Mesenteric fat pad (tissue), 1 donor: Measurements from ENCODE around the gene PPP1R16B. TPM values are rescaled to one million over a fixed set of nuclear protein-coding genes. Genes with fewer than 3 reads are reported as not detected.
A peak's percentile ranks its signal among the peaks of the same experiment; 100 is the strongest.

Source experiments
- DNase-seq: peaks from one replicate; pipeline ENCODE4 v3.0.0-alpha.2; 2020; ENCODE audit warnings: low spot score
- total RNA-seq: library from RNA; stranded (reverse); fragmentation: NEBNext Ultra II Directional; extraction: Animal tissue kit (Norgen Biotek cat#: 25700); gene quantifications from one replicate; pipeline ENCODE4 v1.2.1, GENCODE V29; 2021
- donor health status: DM: yes; HTN: yes; CAD: no.

PPP1R16B gene
- total RNA-seq, 1 donor from 2014 or later: 24.3 TPM

DNA sequence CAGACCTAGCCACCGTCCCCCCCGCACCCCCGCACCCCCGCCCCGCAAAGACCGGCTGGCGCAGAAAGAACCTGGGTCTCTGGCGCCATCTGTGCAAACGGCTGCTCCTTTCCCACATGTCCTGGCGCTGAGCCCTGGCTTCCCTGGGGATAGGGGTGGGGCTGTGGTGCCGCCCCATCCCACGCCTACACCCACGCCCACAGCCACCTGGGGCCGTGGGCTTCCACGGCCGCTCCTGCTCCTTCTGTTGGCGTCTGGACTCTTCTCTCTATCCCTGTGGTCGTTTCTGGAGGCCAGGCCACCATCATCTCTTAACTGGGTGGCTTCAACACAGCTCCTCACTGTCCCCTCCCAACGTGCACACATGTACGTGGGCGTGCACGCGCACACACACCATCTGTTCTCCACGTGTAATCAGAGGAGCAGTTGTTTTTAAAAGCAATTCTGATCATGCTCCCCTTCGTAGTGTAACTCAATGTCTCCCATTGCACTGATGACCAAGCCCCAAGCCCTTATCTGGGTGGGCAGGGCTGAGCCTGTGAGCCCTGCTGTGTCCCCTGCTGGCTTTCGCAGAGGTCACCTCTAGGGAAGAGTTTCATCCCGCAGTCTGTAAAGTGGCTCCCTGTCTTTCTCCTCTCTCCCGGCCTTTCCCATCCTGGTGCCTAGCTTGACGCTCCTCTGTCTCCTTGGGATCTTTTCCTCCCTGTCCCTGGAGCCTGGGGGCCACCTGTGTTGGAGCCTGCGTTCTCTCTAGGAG, 88.8 kb downstream of the PPP1R16B start:
- DNase-seq: no peak

DNA sequence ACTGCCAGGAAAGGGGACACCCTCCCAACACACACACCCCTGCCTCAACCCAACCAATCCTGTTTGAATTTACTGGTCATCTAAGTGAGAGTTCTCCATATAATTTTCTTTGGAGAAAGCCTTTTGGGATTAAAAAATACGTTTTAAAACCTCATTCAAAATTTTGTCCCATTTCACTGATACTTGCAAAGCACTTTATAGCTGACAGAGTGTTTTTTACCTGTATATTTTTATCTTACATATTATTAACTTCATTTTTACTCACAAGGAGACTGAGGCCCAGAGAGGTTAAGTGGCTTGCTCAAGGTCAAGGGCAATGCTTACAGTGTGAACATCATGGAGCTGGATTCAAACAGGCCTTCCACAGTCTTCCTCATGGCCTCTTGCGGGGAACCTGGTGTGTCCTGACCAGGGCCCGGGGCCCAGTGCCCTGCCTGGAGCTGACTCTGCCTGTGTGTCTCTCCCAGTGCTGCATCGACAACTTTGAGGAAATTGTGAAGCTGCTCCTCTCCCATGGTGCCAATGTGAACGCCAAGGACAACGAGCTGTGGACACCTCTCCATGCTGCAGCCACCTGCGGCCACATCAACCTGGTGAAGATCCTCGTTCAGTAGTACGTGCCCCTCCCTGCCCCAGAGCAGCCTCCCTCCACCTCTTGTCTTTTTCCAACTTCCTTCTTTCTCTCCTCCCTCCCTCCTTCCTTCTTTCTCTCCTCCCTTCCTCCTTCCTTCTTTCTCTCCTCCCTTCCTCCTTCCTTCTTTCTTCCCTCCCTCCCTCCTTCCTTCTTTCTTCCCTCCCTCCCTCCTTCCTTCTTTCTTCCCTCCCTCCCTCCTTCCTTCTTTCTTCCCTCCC, 89.8 kb downstream of the PPP1R16B start:
- no peak for DNase-seq

DNA sequence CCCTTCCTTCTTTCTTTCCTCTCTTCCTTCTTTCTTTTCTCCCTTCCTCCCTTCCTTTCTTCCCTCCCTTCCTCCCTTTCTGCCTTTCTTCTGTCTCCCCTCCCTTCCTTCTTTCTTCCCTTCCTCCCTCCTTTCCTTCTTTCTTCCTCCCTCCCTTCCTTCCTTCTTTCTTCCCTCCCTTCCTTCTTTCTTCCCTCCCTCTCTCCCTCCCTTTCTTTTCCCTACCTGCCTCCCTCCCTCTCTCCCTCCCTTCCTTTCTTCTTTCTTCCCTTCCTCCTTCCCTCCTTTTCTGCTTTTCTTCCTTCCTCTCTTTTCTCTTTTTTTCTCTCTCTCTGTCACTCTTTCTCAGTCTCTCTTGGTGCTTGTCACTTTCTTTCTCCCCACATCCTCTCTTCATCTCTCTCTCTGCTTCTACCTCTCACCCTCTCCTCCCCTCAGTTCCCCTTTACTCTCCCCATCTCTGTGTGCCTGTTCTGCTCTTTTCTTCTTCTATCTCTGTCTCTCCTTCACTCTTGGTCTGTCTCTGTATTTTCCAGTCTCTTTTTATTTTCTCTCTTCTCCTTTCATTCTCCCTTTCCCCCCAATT, 90.6 kb downstream of the PPP1R16B start:
- no peak for DNase-seq

DNA sequence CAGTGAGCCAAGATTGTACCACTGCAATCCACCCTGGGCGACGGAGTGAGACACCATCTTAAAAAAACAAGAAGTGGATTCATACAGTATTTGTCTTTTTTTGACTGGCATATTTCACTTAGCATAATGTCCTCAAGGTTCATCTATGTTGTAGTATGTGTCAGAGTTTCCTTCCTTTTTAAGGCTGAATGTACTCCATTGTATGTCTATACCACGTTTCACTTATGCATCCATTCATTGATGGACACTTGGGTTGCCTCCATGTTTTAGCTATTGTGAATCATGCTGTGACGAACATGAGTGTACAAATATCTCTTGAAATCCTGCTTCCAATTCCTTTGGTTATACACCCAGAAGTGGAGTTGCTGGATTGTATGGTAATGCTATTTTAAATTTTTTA, 91.8 kb downstream of the PPP1R16B start:
- no peak for DNase-seq

DNA sequence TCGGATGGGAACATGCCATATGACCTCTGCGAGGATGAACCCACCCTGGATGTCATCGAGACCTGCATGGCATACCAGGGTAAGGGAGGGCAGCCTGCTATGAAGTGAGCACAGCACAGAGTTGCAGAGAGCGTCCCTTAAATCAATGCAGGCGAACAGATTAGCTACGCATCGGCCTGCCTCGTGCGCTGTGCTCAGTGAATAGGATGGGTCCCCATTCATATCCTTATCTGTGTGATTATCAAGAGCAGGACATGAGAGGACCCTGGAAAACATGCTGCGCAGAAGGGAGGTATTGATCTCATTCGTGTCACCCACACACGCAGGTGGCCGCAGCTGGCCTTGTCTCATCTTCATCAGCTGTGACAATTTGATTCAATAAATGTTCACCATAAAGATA, 95.1 kb downstream of the PPP1R16B start:
- DNase-seq: no peak

DNA sequence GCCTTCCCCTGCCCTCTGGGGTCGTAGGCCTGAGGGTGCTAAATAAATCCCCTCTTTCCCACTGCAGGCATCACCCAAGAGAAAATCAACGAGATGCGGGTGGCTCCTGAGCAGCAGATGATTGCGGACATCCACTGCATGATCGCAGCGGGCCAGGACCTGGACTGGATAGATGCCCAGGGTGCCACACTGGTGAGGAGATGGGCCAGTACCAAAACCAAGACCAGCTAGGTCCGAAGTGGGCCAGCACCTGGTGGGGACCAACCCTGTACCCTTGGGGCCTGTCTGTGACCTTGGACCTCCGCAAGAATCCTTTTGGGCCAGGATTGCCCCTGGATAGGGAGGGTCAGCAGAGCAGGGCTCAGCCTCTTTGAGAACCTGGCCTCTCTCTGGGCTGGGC, 97.1 kb downstream of the PPP1R16B start:
- no peak for DNase-seq

GRCh38 chr20:38903335-38903734, 97.8 kb downstream of the PPP1R16B start:
- DNase-seq: no peak

DNA sequence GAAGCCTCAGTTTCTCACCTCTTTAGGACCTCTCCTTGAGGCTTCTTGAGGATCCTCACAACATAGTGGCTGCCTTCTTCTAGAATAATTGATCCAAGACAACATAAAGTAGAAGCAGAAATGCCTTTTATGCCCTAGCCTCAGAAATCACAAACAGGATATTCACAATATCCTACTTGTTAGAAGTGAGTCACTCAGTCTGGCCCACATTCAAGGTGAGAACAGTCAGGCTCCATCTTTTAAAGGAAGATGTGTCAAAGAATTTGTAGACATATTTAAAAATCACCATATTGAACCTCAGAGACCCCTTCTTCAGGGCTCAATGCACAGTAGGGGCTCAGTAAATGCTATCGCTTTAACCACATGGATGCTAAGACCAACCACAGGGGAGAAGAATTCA, 99.9 kb downstream of the PPP1R16B start:
- DNase-seq: no peak

GRCh38 chr20:38907918-38908677, 102.6 kb downstream of the PPP1R16B start:
- DNase-seq: no peak

GRCh38 chr20:38915355-38915754, 109.9 kb downstream of the PPP1R16B start:
- no peak for DNase-seq

DNA sequence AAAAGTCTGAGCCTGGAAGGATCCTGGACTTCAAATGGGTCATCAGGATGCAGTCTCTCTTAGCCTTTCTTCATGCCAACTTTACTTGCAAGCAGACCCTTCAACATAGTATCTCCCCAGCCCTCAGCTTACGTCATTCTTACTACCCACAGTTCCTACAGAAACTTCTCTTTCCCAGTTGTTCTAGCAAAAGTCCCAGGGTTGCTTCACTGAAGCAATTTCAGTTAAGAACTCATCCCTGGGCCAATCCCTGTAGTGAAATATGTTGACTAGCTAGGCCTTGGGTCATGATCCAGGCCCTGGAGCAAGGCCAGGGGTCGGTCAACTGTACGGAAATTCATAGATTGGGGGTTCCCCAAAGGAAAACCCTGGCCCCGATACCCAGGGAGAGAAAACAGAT, 112.2 kb downstream of the PPP1R16B start:
- DNase-seq: no peak

GRCh38 chr20:38918172-38918571, 112.7 kb downstream of the PPP1R16B start:
- no peak for DNase-seq

GRCh38 chr20:38919683-38920082, 114.2 kb downstream of the PPP1R16B start:
- no peak for DNase-seq

GRCh38 chr20:38920411-38920810, 114.9 kb downstream of the PPP1R16B start:
- DNase-seq: no peak

GRCh38 chr20:38920851-38921250, 115.4 kb downstream of the PPP1R16B start:
- DNase-seq: no peak

GRCh38 chr20:38924718-38925117, 119.2 kb downstream of the PPP1R16B start:
- no peak for DNase-seq

DNA sequence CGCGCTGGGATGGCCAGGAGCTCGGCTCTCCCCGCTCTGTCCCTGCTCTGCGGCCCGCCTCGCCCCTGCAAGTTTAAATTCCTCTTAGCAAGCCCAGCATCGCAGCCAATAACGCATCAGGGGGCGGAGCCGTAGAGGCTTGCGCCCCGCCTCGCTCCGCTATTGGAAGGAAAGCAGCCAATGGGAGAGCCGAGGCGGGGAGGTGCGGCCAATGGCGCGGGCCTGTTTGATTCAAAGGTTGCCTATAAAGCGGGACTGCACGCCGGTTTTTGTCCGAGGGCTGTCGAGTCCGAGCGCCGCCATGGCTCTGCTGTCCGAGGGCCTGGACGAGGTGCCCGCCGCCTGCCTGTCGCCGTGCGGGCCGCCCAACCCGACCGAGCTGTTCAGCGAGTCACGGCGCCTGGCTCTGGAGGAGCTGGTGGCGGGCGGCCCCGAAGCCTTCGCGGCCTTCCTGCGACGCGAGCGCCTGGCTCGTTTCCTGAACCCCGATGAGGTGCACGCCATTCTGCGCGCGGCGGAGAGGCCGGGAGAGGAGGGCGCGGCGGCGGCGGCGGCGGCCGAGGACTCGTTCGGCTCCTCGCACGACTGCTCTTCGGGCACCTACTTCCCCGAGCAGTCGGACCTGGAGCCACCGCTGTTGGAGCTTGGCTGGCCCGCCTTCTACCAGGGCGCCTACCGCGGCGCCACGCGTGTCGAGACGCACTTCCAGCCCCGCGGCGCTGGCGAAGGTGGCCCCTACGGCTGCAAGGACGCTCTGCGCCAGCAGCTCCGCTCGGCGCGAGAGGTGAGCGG, 120.8 kb downstream of the PPP1R16B start, which contains the start of gene FAM83D:
FAM83D (plus strand) TSS at position 276 of the 792 bp plus-strand sequence; CDS start at position 302, 26 bp downstream.
- DNase-seq: peak; percentile 96

GRCh38 chr20:38926934-38927616, 121.6 kb downstream of the PPP1R16B start:
- DNase-seq: no peak

DNA sequence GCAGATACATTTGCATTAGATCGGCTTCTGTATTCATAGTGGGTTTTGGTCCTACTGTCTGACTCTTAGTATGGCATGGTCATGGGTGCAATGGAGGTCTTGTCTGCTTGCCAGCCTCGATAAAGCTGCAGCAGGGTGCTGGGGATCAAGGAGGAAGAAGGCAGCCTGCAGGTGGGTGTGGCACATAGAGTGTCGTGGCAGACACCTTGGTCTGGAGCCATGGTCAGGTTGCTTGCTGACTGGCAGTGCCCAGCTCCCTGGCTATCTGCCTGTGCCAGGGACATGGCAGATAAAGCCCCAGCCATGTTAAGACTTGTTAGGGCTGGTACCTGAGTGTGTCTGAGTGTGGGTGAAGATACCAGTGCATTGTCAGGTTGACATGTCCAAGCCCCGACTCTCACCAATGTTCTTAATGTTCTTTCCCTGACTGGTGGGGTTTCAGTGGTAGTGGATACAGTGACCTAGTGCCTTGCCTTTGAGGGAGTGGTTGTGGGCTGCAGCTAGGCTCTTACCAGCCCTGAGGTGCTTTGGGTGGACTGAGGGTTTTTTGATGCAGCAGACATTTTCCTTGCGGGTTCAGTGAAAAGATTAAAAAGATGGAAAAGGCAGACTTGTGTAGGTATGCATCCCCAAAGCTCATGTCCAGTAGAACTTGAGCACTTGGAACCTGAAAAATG, 122.5 kb downstream of the PPP1R16B start:
- DNase-seq: no peak
